Measurements from ENCODE around the gene TRIM75.

- TF ChIP-seq POLR2A (IDR thresholded peaks at IDR 0.05) (no peak), EP300 (IDR thresholded peaks at IDR 0.05) (no peak)
- TF ChIP-seq, protein P1, sequence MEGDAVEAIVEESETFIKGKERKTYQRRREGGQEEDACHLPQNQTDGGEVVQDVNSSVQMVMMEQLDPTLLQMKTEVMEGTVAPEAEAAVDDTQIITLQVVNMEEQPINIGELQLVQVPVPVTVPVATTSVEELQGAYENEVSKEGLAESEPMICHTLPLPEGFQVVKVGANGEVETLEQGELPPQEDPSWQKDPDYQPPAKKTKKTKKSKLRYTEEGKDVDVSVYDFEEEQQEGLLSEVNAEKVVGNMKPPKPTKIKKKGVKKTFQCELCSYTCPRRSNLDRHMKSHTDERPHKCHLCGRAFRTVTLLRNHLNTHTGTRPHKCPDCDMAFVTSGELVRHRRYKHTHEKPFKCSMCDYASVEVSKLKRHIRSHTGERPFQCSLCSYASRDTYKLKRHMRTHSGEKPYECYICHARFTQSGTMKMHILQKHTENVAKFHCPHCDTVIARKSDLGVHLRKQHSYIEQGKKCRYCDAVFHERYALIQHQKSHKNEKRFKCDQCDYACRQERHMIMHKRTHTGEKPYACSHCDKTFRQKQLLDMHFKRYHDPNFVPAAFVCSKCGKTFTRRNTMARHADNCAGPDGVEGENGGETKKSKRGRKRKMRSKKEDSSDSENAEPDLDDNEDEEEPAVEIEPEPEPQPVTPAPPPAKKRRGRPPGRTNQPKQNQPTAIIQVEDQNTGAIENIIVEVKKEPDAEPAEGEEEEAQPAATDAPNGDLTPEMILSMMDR (IDR thresholded peaks at IDR 0.05): no peak
Measured at GRCh38 chr4:165053645-165054044, at the start of gene TRIM75.

All from ovary (tissue), 3 donors.